Spleen (tissue), 11 donors: ENCODE results near the gene CDR2L. TPM values are rescaled to one million over a fixed set of nuclear protein-coding genes. Genes with fewer than 3 reads are reported as not detected.
A peak's percentile ranks its signal among the peaks of the same experiment; 100 is the strongest.

Experiments used
- DNase-seq: peaks from one replicate; pipeline ENCODE4 v3.0.0-alpha.2; 2020
- H3K27ac ChIP-seq, 8 donors: fragments of 200-600 bp; sonication (generic) in 7 of 8; 1 replicate in 4 of 8; 2 replicates in 4 of 8; pipeline versions ENCODE4 v1.5.0 to v1.8.0; 2016 to 2021; ENCODE audit warnings: inconsistent platforms in 4 of 8, mild to moderate bottlenecking in 4 of 8, moderate library complexity in 1 of 8
- H3K27me3 ChIP-seq, 7 donors: fragments of 200-600 bp; sonication (generic) in 6 of 7; replicated peaks in 1 of 7; 1 replicate in 4 of 7; 2 replicates in 3 of 7; pipeline versions ENCODE4 v1.5.0 to v1.8.0; 2016 to 2021; ENCODE audit warnings: inconsistent platforms in 3 of 7, mild to moderate bottlenecking in 1 of 7
- H3K36me3 ChIP-seq, 6 donors: fragments of 200-600 bp; sonication (generic) in 5 of 6; 1 replicate in 4 of 6; 2 replicates in 2 of 6; pipeline versions ENCODE4 v1.5.0 to v1.8.0; 2016 to 2021; ENCODE audit warnings: inconsistent platforms in 2 of 6
- H3K4me1 ChIP-seq, 6 donors: fragments of 200-600 bp; sonication (generic) in 5 of 6; 1 replicate in 3 of 6; 2 replicates in 3 of 6; pipeline versions ENCODE4 v1.5.0 to v1.8.0; 2016 to 2021; ENCODE audit warnings: inconsistent platforms in 3 of 6
- H3K4me3 ChIP-seq, 8 donors: fragments of 200-600 bp; sonication (generic) in 7 of 8; 1 replicate in 4 of 8; 2 replicates in 4 of 8; pipeline versions ENCODE4 v1.5.0 to v1.8.0; 2016 to 2021; ENCODE audit warnings: inconsistent platforms in 4 of 8, mild to moderate bottlenecking in 4 of 8, moderate library complexity in 2 of 8
- H3K9me3 ChIP-seq, 8 donors: fragments of 200-600 bp; sonication (generic) in 7 of 8; 1 replicate in 4 of 8; 2 replicates in 4 of 8; pipeline versions ENCODE4 v1.5.0 to v1.8.0; 2016 to 2021; ENCODE audit warnings: inconsistent platforms in 4 of 8
- CTCF ChIP-seq, 11 experiments: fragments of 200-600 bp in 7 of 11; fragments of 450-650 bp in 4 of 11; sonication (generic) in 4 of 11; IDR thresholded peaks in 8 of 11; conservative IDR thresholded peaks in 3 of 11; 1 replicate in 7 of 11; 2 replicates in 4 of 11; pipeline versions ENCODE4 v1.4.0 to v1.8.0; 2016 to 2021; ENCODE audit warnings: antibody characterized with exemption in 11 of 11, inconsistent platforms in 4 of 11, mild to moderate bottlenecking in 1 of 11
- POLR2A ChIP-seq, 3 donors: fragments of 450-650 bp; IDR thresholded peaks; one replicate each; pipeline ENCODE4 v1.5.1; 2017; ENCODE audit warnings: antibody characterized with exemption in 3 of 3, mild to moderate bottlenecking in 1 of 3
- POLR2AphosphoS5 ChIP-seq, 3 donors: sonication (generic); formaldehyde crosslinking; IDR thresholded peaks; one replicate each; pipeline ENCODE4 v1.5.1; 2017; ENCODE audit warnings: antibody characterized with exemption in 3 of 3
- WGBS, 5 donors: extraction: QIAGEN DNeasy Blood & Tissue Kit in 3 of 5; methylation state at CpG; one replicate each; pipeline versions ENCODE4 v1.1.5 to v1.1.7; 2013 to 2018; 5-methylcytosine and 5-hydroxymethylcytosine counted together
- intact Hi-C: fragments of 100-400 bp; cut with DNase I; formaldehyde crosslinking; loops from one replicate; pipeline ENCODE4 v1.15.0; 2023; ENCODE audit warnings: low total_unique reads
- polyA plus RNA-seq, 3 donors: library from polyadenylated mRNA; stranded (reverse); fragments of 200-250 nt; gene quantifications; one replicate each; pipeline ENCODE4 v1.2.1, GENCODE V29; 2013
- total RNA-seq, 7 donors: library from RNA; depleted of rRNA in 3 of 7; stranded (reverse); fragments of >200 nt in 3 of 7; fragmentation: NEBNext Ultra II Directional in 4 of 7; extraction: Animal tissue kit (Norgen Biotek cat#: 25700) in 4 of 7; gene quantifications; one replicate each; pipeline versions ENCODE4 v1.1.0 to v1.2.1, GENCODE V29; 2016 to 2021
- donor health status: healthy with polysubstance abuse.
- donor health status: DM: no; HTN: no; CAD: no; lungs with moderate emphysema.
- donor health status: DM: no; HTN: no; CAD: no.
- donor health status: Bipolar disorder and iron deficiency.
- donor health status: healthy.
- donor health status: DM: no; HTN: no; CAD: no.
- donor health status: DM: yes; HTN: yes; CAD: no.

CDR2L gene
- total and polyA plus RNA-seq, 10 donors: 0.48 to 6.0 (median 1.9) TPM

DNA sequence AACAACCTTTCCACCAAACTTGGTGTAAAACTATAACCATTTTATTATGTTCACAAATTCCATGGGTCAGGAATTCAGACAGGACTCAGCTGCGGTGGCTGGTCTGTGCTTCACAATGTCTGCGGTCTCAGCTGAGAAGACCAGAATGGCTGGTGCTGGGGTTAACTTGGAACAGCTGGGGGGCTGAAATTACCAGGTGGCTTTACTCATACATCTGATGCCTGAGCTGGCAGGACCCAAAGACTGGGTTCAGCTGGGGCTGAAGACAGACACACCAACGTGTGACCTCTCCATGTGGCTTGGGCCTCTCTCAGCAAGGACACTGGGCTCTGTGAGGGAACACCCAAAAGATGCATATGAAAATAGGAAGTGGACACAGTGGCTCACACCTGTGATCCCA lies 9.2 kb upstream of the CDR2L start:
- 70 to 84% (median 77%) methylated on average over 3 of the region's 3 CpGs for WGBS, 5 donors
- no peak overlapping the region for H3K27ac ChIP-seq
- intact Hi-C loops: no loop called here
- no peak for DNase-seq
- peaks cover 0 to 58% (median under 1%) of the 10 kb centered on the region in 7 donors for H3K27me3 ChIP-seq
- H3K36me3 ChIP-seq: no peaks in the 10 kb centered on the region
- no peak overlapping the region for H3K4me3 ChIP-seq
- TF ChIP-seq POLR2A (IDR thresholded peaks at IDR 0.05) (no peak), POLR2AphosphoS5 (IDR thresholded peaks at IDR 0.05) (no peak), CTCF (IDR thresholded peaks at IDR 0.05 in 8 of 11, conservative IDR thresholded peaks at IDR 0.05 in 3 of 11) (no peak)
- H3K4me1 ChIP-seq: peaks cover 0 to 26% (median 17%) of the 10 kb centered on the region in 6 donors
- H3K9me3 ChIP-seq: no peaks in the 10 kb centered on the region

GRCh38 chr17:74979408-74980146 lies 7.9 kb upstream of the CDR2L start:
- Histone ChIP-seq H3K4me3 (no peak overlapping the region), H3K27ac (no peak overlapping the region), H3K4me1 (peaks cover 0 to 28% (median 16%) of the 10 kb centered on the region in 6 donors), H3K9me3 (no peaks in the 10 kb centered on the region), H3K27me3 (peaks cover 0 to 45% (median 0%) of the 10 kb centered on the region in 7 donors), H3K36me3 (no peaks in the 10 kb centered on the region)
- 77 to 84% (median 79%) methylated on average over 17 of the region's 17 CpGs for WGBS, 5 donors
- no peak for DNase-seq
- TF ChIP-seq POLR2A (IDR thresholded peaks at IDR 0.05) (no peak), CTCF (IDR thresholded peaks at IDR 0.05 in 8 of 11, conservative IDR thresholded peaks at IDR 0.05 in 3 of 11) (no peak), POLR2AphosphoS5 (IDR thresholded peaks at IDR 0.05) (no peak)
- intact Hi-C loops: no loop called here

DNA sequence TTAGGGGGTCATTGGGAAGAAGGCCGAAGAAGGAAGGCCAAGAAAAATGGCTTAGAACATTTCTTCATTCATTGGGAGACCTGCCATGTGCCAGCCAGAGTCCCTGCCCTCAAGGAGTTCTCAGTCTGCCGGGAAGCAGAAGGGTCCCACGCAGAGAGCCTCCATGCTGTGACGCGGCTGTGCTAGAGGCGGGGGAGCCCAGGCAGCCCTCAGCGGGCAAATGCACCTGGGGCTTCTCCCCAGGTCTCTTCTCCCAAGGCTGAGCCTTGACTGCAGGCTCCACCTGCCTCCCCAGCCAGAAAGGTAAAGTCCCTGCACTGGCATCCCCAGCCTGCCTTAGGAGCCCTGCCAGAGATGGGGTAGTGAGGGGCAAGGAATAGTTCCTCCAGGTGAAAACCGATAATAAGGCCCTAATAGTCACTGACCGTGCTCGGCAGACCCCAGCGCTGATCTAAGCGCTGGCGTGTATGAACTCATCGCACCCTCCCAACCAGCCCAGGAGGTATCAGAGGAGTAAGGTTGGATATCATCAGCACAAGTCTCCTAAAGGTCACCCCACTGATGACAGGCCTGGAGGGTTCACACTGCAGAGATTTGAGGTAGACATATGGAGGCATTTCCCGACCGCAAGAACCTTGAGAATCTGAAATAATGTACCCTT lies 6.0 kb upstream of the CDR2L start:
- DNase-seq: no peak
- no peaks in the 10 kb centered on the region for H3K9me3 ChIP-seq
- peaks cover 0 to 33% (median 16%) of the 10 kb centered on the region in 6 donors for H3K4me1 ChIP-seq
- no peak for TF ChIP-seq POLR2AphosphoS5 (IDR thresholded peaks at IDR 0.05)
- no peak for TF ChIP-seq POLR2A (IDR thresholded peaks at IDR 0.05)
- TF ChIP-seq CTCF (IDR thresholded peaks at IDR 0.05 in 8 of 11, conservative IDR thresholded peaks at IDR 0.05 in 3 of 11): no peak
- H3K4me3 ChIP-seq: peak overlapping the region; percentile 27 to 75 (median 49)
- no peaks in the 10 kb centered on the region for H3K36me3 ChIP-seq
- intact Hi-C loops: no loop called here
- 50 to 64% (median 54%) methylated on average over 16 of the region's 16 CpGs for WGBS, 5 donors
- peaks cover 0 to 34% (median 0%) of the 10 kb centered on the region in 7 donors for H3K27me3 ChIP-seq
- H3K27ac ChIP-seq: peak overlapping the region; percentile 54 to 87 (median 80)
